ENCODE data around the gene CRIM1. TPM values are rescaled to one million over a fixed set of nuclear protein-coding genes. Genes with fewer than 3 reads are reported as not detected.

Gene CRIM1
- total and polyA plus RNA-seq, 2 of the 8 experiments (the other 6 are each of a cell fraction or from before 2014, with no cell fraction given) = 9.4 to 28.4 TPM

DNA sequence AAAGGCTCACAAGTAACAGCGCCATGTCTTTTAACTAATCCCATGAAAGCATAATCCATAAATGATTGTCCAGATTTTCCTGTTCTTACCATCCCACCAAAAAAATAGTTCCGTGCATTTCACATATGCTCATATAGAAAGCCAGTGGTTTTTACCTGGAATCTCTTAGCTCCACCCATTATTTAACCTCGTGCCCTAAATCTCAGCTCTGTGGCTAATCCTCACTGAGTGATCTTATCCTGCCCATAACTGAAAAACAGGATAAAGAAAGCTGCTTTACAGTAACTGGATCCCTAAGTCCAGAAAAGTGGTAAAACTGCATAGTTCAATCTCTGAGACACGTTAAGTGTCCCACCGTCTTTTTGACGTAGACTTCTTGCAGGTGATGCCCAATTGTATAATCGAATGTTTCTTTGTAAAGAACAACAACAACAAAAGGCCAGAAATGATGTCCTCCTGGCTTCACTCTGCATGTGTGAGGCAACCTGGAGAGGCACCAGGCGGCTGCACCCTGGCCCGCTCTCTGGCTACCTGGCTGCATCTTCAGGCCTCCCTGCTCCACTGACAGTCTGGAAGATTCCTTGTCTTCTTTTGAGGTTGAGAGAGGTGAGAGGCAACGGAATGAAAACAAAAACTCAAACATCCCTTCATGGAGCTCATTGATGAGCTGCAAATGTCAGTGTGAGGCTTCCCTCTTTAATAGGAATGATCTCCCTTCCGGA is 203.8 kb downstream of the CRIM1 start (continued):
- TF ChIP-seq CHD7 (IDR thresholded peaks at IDR 0.05; ENCODE audit: insufficient replicate concordance, low read length) (no peak), SP1 (IDR thresholded peaks at IDR 0.05; ENCODE audit: low read depth, low read length) (no peak), RXRA (IDR thresholded peaks at IDR 0.05; ENCODE audit: insufficient read depth, low read depth, low read length) (no peak), RNF2 (IDR thresholded peaks at IDR 0.05; ENCODE audit: borderline replicate concordance, low read depth, low read length, missing control alignments, poor library complexity, severe bottlenecking) (no peak), JUND (IDR thresholded peaks at IDR 0.05; ENCODE audit: low read length) (no peak), POU5F1 (IDR thresholded peaks at IDR 0.05; ENCODE audit: low read depth, low read length) (no peak), SIRT6 (IDR thresholded peaks at IDR 0.05; ENCODE audit: low read length) (no peak)
- TF ChIP-seq, protein P1, sequence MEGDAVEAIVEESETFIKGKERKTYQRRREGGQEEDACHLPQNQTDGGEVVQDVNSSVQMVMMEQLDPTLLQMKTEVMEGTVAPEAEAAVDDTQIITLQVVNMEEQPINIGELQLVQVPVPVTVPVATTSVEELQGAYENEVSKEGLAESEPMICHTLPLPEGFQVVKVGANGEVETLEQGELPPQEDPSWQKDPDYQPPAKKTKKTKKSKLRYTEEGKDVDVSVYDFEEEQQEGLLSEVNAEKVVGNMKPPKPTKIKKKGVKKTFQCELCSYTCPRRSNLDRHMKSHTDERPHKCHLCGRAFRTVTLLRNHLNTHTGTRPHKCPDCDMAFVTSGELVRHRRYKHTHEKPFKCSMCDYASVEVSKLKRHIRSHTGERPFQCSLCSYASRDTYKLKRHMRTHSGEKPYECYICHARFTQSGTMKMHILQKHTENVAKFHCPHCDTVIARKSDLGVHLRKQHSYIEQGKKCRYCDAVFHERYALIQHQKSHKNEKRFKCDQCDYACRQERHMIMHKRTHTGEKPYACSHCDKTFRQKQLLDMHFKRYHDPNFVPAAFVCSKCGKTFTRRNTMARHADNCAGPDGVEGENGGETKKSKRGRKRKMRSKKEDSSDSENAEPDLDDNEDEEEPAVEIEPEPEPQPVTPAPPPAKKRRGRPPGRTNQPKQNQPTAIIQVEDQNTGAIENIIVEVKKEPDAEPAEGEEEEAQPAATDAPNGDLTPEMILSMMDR (IDR thresholded peaks at IDR 0.05; ENCODE audit: control extremely low read depth in 1 of 3, insufficient read depth in 1 of 3, low read depth in 1 of 3, low read length in 3 of 3) = no peak
